OCI-LY7 (cell line): Measurements from ENCODE around the gene TENT5C.

Experiments used
- CTCF ChIP-seq: fragments of 200-600 bp; sonication (generic); conservative IDR thresholded peaks from 2 replicates; pipeline ENCODE4 v1.5.1; 2014; ENCODE audit warnings: mild to moderate bottlenecking, antibody characterized with exemption, low read length, moderate library complexity, mixed read lengths
- EZH2phosphoT487 ChIP-seq: fragments of 200-600 bp; sonication (generic); IDR thresholded peaks from 2 replicates; pipeline ENCODE4 v1.6.1; 2018; ENCODE audit warnings: low read depth, borderline replicate concordance, mild to moderate bottlenecking, mixed run types, antibody characterized with exemption, low read length, moderate library complexity, mixed read lengths

GRCh38 chr1:117633423-117633822 is 27.6 kb downstream of the TENT5C start:
- TF ChIP-seq CTCF (no peak), EZH2phosphoT487 (no peak)
